ENCODE results near the gene GNAS-AS1.

Gene GNAS-AS1

GRCh38 chr20:58886546-58886945, 35.8 kb upstream of the GNAS-AS1 start:
- no peak for DNase-seq (ENCODE audit: low read depth in 2 of 2)

- DNase-seq (ENCODE audit: low read depth in 2 of 2): no peak
Observed at GRCh38 chr20:58884966-58885365, 34.3 kb upstream of the GNAS-AS1 start.

GRCh38 chr20:58883241-58883691, 32.6 kb upstream of the GNAS-AS1 start:
- DNase-seq (ENCODE audit: low read depth in 2 of 2): no peak

GRCh38 chr20:58882704-58883089, 32.0 kb upstream of the GNAS-AS1 start:
- no peak for DNase-seq (ENCODE audit: low read depth in 2 of 2)

GRCh38 chr20:58880994-58881752, 30.5 kb upstream of the GNAS-AS1 start:
- no peak for DNase-seq (ENCODE audit: low read depth in 2 of 2)

GRCh38 chr20:58880441-58880840, 29.7 kb upstream of the GNAS-AS1 start:
- no peak for DNase-seq (ENCODE audit: low read depth in 2 of 2)

GRCh38 chr20:58878399-58878798, 27.7 kb upstream of the GNAS-AS1 start:
- no peak for DNase-seq (ENCODE audit: low read depth in 2 of 2)

- DNase-seq (ENCODE audit: low read depth in 2 of 2): no peak
Observed at GRCh38 chr20:58877976-58878360, 27.3 kb upstream of the GNAS-AS1 start.

- DNase-seq (ENCODE audit: low read depth in 2 of 2): no peak
Observed at GRCh38 chr20:58877050-58877975, 26.6 kb upstream of the GNAS-AS1 start.

- no peak for DNase-seq (ENCODE audit: low read depth in 2 of 2)
Observed at GRCh38 chr20:58876437-58876836, 25.7 kb upstream of the GNAS-AS1 start.

- no peak for DNase-seq (ENCODE audit: low read depth in 2 of 2)
Observed at GRCh38 chr20:58875541-58876134, 24.9 kb upstream of the GNAS-AS1 start.

- DNase-seq (ENCODE audit: low read depth in 2 of 2): no peak
Observed at GRCh38 chr20:58875111-58875510, 24.4 kb upstream of the GNAS-AS1 start.

- DNase-seq (ENCODE audit: low read depth in 2 of 2): no peak
Observed at GRCh38 chr20:58874469-58874868, 23.8 kb upstream of the GNAS-AS1 start.

- no peak for DNase-seq (ENCODE audit: low read depth in 2 of 2)
Observed at GRCh38 chr20:58871533-58872102, 20.9 kb upstream of the GNAS-AS1 start.

- peak; percentile 36 to 47 for DNase-seq (ENCODE audit: low read depth in 2 of 2)
Observed at GRCh38 chr20:58870293-58871014, 19.8 kb upstream of the GNAS-AS1 start.

GRCh38 chr20:58869662-58870227, 19.0 kb upstream of the GNAS-AS1 start:
- no peak for DNase-seq (ENCODE audit: low read depth in 2 of 2)

GRCh38 chr20:58868795-58869194, 18.1 kb upstream of the GNAS-AS1 start:
- DNase-seq (ENCODE audit: low read depth in 2 of 2): no peak

- no peak for DNase-seq (ENCODE audit: low read depth in 2 of 2)
Observed at GRCh38 chr20:58867211-58867610, 16.5 kb upstream of the GNAS-AS1 start.

- DNase-seq (ENCODE audit: low read depth in 2 of 2): no peak
Observed at GRCh38 chr20:58865843-58866242, 15.1 kb upstream of the GNAS-AS1 start.

GRCh38 chr20:58864346-58864745, 13.6 kb upstream of the GNAS-AS1 start:
- DNase-seq (ENCODE audit: low read depth in 2 of 2): no peak

All from stimulated activated CD4-positive, alpha-beta T cell treated with anti-CD3 and anti-CD28 coated beads, Interleukin-1b, Interleukin-23, amount 100 ng/mL, for 4 hours (primary cell).